Bronchial epithelial cell (primary cell): ENCODE data around the gene JCHAIN. TPM values are rescaled to one million over a fixed set of nuclear protein-coding genes. Genes with fewer than 3 reads are reported as not detected.
"Not testable (repeated sequence)": the region's sequence is repeated elsewhere in the genome, so short reads cannot be mapped to it uniquely, and the experiment has no call there.

Experiments
- DNase-seq: peaks from one replicate; pipeline ENCODE4 v3.0.0-alpha.2; 2010; ENCODE audit warnings: low read depth
- FAIRE-seq: peaks from 2 replicates; lab custom pipeline; 2011; peaks lifted over from hg19 to GRCh38; lab: Jason Lieb, UNC
- H3K27me3 ChIP-seq: 2 replicates; pipeline ENCODE4 v1.5.1; 2011; ENCODE audit warnings: low read length; ENCODE audit not compliant: control insufficient read depth, insufficient read depth
- H3K36me3 ChIP-seq: 2 replicates; pipeline ENCODE4 v1.5.1; 2011; ENCODE audit warnings: low read length; ENCODE audit not compliant: control insufficient read depth, insufficient read depth
- H3K4me3 ChIP-seq: 2 replicates; pipeline ENCODE4 v1.5.1; 2011; ENCODE audit warnings: mild to moderate bottlenecking, low read depth, low read length, control low read depth
- CTCF ChIP-seq: IDR thresholded peaks from 2 replicates; pipeline ENCODE4 v1.5.1; 2011; ENCODE audit warnings: mild to moderate bottlenecking, moderate library complexity, low read length, control low read depth, inconsistent platforms; ENCODE audit not compliant: insufficient read depth, severe bottlenecking
- total RNA-seq: library from RNA; depleted of rRNA; stranded (reverse); fragments of >200 nt; gene quantifications from 2 replicates; pipeline ENCODE4 v1.2.1, GENCODE V29; 2014

The JCHAIN gene
- total RNA-seq, 1 donor from 2014 or later = not detected

- no peak for TF ChIP-seq CTCF
- Histone ChIP-seq H3K36me3 (no peaks in the 10 kb centered on the region), H3K27me3 (no peaks in the 10 kb centered on the region), H3K4me3 (peak overlapping the region; percentile 91)
- DNase-seq (no peak), FAIRE-seq (no peak)
Observed at GRCh38 chr4:70687392-70687791, 21.1 kb upstream of the JCHAIN start.

- H3K36me3 ChIP-seq, H3K27me3 ChIP-seq, H3K4me3 ChIP-seq, DNase-seq, FAIRE-seq: not testable (repeated sequence)
Observed at GRCh38 chr4:70682142-70682541, 15.8 kb upstream of the JCHAIN start.

- no peak for TF ChIP-seq CTCF
- Histone ChIP-seq H3K27me3 (no peaks in the 10 kb centered on the region), H3K36me3 (no peaks in the 10 kb centered on the region), H3K4me3 (no peak overlapping the region)
- DNase-seq (no peak), FAIRE-seq (no peak)
Observed at GRCh38 chr4:70681704-70682103, 15.4 kb upstream of the JCHAIN start.

- DNase-seq = no peak
- no peak for TF ChIP-seq CTCF
- FAIRE-seq = no peak
- Histone ChIP-seq H3K27me3 (no peaks in the 10 kb centered on the region), H3K4me3 (no peak overlapping the region), H3K36me3 (no peaks in the 10 kb centered on the region)
Observed at GRCh38 chr4:70680934-70681333, 14.6 kb upstream of the JCHAIN start.

- no peak for TF ChIP-seq CTCF
- Histone ChIP-seq H3K4me3 (no peak overlapping the region), H3K27me3 (no peaks in the 10 kb centered on the region), H3K36me3 (no peaks in the 10 kb centered on the region)
- no peak for DNase-seq
- FAIRE-seq = no peak
Observed at GRCh38 chr4:70678383-70678999, 12.2 kb upstream of the JCHAIN start.

GRCh38 chr4:70676554-70677090 is 10.3 kb upstream of the JCHAIN start:
- no peak for FAIRE-seq
- no peak for DNase-seq
- Histone ChIP-seq H3K27me3 (no peaks in the 10 kb centered on the region), H3K36me3 (no peaks in the 10 kb centered on the region), H3K4me3 (no peak overlapping the region)
- TF ChIP-seq CTCF = no peak
